ENCODE data around the gene TMEM138.

Gene TMEM138

DNA sequence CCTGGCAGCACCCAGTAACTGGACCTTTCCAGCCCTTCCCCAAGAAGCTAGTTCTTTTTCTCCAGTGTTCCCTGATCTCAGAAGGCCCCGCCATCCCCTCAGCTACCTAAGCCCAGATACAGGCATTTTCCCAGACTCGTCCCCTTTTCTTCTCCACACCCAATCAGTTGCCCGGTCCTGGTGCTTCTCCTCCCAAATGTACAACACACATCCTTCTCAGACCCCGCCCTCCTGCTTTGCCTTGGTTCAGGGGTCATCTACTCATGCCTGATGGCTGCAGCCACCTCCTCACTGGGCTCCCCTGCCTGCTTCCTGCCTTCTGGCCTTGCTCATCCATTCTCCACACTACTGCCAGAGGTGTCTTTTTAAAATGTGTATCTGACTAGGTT is 22.7 kb upstream of the TMEM138 start:
- no peak for DNase-seq

DNA sequence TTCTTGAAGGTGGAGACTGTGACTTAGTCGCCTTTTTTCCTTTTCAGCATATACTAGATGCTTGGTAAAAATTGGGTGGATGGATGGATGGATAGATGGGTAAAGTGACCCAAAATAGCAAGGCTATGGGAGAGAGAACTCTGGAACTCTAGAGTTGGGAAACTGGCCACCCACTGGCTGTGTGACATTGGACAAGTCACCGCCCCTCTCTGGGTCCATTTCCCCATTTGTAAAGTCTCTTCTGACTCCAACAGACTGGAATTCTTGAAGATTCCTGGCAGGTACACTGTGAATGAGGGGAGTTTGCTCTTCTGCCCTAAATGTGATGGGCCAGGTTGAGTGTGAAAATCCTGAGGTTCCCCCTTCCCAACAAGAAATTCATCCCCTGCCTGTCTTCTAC is 21.2 kb upstream of the TMEM138 start:
- no peak for DNase-seq

DNA sequence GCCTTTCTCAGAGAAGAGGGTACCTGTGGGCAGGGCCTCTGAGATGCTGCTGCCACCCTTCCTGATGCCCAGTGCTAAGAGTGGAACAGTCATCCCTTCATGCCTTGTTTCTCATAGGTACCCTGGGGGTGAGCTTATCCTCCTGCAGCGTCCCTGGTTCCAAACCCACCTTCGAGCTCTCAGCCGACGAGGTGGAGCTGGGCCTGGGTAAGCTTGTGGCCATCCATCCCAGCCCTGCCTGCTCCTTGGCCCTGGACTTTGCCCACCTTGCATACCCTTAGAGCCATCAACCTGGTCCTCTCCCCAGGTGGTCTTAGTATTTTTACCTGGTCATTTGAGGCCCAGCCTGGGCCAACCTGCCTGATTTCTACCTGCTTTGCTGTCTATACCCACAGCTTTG is 20.5 kb upstream of the TMEM138 start:
- DNase-seq, result no peak

DNA sequence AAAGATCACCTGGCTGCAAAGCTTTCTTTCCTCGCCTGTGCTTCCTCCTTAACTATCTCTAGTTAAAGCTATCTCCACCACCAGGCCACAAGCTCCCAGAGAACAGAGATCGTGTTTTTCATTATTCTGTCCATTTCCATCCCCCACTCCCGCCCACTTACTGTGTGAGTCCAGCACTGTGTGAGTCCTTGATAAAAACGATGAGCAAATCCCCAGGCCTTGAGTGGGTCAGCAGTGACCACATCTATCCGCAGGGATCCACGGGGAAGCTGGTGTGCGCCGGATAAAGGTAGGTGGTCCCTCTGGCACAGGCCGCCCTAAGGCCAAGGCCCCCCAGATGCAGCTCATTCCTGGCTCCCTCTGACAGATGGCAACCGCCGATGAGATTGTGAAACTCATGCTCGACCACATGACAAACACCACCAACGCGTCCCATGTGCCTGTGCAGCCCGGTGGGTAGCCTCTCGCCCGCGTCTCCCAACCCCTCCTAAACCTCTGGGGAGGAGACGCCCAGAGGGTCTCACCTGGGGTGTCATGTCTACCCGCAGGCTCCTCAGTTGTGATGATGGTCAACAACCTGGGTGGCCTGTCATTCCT is 19.9 kb upstream of the TMEM138 start:
- DNase-seq, result no peak

DNA sequence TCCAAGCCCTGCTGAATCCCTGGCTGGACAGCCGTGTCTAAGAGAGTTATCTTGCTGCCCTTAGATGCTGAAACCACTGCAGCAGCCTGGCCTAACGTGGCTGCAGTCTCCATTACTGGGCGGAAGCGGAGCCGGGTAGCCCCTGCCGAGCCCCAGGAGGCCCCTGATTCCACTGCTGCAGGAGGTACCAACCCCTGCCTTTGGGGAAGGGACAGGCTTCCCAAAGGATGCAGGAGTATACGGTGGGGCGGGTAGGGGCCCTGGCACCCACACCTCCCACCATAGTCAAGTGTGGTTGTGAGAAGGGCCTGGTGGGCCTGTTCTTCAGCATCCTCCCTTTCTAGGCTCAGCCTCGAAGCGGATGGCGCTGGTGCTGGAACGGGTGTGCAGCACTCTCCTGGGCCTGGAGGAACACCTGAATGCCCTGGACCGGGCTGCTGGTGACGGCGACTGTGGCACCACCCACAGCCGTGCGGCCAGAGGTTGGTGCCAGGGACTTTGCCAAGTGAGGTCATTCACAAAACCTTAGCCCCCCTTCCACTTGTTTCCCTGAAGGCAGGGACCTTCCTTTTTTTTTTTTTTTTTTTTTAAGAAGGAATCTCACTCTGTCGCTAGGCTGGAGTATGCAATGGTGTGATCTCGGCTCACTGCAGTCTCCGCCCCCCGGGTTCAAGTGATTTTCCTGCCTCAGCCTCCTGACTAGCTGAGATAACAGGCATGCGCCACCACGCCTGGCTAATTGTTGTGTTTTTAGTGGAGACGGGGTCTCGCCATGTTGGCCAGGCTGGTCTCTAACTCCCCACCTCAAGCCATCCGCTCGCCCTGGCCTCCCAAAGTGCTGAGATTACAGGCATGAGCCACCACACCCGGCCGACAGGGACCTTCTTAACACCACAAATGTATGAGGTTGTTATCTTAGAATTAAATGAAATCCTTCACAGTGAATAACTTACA is 18.1 kb upstream of the TMEM138 start:
- no peak for DNase-seq

DNA sequence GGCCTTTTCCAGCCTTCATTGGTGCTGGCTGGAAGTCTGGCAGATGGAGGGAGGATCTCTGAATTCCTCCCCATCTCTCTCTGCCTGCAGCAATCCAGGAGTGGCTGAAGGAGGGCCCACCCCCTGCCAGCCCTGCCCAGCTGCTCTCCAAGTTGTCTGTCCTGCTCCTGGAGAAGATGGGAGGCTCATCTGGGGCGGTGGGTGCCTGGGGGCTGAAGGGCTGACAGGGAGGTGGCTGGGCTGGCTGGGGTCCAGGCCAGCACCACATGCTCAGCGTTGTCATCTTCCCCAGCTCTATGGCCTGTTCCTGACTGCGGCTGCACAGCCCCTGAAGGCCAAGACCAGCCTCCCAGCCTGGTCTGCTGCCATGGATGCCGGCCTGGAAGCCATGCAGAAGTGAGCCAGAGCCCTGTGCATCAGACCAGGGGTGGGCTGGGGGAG is 17.0 kb upstream of the TMEM138 start:
- DNase-seq, result no peak

DNA sequence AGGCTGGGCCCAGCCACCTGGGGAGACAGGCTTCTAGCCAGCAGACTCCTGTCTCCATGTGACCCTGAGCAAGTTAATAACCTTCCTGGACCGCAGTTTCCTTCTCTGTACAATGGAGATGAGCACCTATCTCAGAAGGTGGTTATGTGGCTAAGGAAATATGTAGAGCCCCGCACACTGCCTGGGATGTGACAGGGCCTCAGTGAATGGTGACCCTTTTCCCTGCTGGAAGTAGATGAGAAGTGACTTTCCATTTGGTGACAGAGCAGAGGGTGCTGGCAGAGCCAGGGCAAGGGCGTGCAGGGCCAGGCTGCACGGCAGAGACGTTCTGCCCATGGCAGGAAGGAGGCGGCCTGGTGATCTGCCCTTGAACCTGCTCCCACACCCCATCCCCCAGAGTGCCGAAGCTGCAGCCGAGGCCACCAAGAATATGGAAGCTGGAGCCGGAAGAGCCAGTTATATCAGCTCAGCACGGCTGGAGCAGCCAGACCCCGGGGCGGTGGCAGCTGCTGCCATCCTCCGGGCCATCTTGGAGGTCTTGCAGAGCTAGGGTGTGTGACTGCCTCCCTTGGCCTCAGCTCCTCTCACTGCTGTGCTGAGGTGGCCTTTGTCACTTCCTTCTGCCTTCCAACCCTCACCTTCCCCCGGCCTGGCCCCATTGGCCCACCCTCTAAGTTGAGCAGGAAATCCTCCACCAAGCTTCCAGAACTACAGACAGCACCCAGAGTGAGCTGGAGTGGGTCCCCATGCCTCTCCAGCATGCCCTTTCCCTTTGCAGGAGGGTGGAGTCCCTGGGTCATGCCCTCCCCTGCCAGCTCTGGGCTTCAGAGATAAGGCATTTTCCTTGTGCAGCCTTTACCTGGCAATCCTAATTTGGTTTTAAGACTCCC is 16.0 kb upstream of the TMEM138 start:
- no peak for DNase-seq

DNA sequence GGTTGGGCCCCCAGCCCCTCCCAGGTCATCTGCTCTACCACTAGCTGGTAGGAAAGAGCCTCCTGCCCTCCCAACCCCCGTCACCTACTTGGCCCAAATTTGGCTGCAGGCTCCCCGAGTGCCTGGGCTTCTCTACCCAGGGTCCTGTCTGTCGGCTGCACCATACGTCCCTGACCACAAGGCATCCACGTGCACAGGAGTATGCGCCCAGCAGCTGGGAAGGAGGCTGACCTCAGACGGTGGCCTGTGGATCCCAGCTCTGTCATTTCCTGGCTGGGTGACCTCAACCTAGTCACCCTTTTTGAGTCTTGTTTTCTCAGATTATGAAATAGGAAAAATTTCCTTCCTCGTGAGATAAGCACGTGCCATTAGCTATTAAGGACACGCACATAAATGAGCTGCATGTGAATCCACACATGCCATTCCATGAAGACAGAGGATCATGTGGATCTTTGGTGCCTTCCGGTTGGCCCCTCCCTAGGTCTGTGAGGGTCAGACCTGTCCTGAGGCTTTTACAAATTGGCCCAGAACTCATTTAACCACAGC is 14.2 kb upstream of the TMEM138 start:
- DNase-seq, result no peak

DNA sequence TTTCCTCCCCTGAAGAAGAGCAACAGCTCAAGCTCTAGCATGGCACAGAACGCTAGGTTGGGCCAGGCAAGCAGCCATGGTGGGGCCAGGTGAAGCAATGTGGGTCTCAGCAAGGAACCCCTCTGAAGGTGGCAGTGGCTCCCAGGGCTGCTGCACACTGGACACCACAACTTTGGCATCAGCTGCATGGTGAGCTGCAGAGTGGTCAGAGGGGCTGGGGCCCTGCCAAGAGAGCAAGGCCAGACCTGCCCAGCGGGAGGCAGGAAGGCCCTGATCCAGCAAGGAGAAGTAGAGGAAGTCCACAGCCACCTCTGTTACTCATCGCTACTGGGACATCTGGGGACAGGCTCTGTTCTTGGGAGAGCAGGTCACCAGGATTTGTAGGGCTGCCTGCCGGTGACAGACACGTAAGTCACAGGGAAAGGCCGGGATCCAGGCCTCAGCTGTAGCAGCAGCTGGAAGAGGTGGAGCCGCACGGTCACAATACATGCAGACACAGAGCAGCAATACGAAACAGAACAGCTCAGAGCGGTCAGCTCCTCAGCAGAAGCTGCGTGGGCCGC is 12.9 kb upstream of the TMEM138 start:
- DNase-seq, result no peak

DNA sequence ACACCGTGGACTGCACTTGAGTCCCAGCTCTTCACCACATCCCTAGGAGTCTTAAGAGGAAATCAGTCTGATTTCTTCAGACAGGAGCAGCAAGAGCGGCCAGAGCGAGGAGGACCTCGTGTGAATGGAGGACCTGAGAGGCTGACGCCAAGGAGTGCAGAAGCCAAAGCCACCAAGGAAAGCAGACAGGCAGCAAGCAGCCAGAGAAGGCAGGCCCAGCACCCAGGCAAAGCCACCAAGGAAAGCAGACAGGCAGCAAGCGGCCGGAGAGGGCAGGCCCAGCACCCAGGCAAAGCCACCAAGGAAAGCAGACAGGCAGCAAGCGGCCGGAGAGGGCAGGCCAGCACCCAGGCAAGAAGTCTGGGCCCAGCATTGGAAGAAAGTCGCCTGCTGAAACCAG is 12.3 kb upstream of the TMEM138 start:
- DNase-seq, result no peak

DNA sequence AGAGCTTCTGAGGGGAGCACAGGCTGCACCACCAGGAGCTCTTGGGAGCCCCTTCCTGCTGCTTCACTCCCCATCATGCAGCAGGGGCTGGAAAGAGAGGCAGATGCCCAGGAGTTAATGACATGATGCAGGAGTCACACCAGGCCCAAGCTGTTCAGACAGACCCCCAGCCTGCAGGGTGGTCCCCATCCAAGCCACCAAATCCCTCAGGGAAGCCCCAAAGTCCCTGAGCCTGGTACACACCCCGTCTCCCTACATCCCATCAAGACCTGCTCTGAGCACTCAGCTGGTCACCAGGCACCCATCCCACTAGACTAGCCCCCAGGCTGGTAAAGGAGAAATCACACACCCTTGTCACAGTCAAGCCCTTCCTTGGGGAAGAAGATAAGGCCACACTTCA is 11.8 kb upstream of the TMEM138 start:
- DNase-seq, result no peak

DNA sequence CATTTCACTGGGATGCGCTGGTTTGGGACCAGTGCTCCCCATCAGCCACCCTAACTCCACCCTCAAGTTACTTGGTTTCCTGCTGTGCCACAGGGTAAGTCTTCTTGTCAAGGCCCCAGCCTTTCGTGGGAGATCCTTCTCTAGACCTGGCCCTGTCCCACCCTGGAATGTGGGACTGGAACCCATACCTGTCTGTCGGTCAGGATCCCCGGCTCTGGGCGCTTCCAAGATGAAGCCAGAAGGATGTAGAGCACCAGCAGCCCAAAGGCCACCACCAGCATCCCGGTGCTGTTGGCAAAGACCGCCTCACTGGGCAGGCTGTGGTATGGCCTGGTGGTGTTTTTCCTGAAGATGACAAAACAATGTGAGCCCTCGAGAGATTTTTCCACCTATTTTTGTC is 11.4 kb upstream of the TMEM138 start:
- DNase-seq, result no peak

DNA sequence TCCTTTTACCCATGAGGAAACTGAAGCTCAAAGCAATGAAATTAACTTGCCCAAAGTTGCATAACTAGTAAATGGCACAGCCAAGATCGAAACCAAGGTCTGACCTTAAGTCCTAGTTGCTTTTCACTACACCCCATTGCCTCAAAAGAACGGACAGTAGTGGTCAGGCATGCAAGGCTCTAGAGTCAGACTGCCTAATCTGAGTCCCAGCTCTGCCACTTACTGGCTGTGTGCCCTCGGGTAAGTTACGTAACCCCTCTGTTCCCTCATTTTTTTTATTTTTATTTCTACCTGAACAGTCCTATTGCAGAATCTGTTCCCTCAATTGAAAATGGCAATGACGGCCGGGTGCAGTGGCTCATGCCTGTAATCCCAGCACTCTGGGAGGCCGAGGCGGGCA is 10.1 kb upstream of the TMEM138 start:
- no peak for DNase-seq

DNA sequence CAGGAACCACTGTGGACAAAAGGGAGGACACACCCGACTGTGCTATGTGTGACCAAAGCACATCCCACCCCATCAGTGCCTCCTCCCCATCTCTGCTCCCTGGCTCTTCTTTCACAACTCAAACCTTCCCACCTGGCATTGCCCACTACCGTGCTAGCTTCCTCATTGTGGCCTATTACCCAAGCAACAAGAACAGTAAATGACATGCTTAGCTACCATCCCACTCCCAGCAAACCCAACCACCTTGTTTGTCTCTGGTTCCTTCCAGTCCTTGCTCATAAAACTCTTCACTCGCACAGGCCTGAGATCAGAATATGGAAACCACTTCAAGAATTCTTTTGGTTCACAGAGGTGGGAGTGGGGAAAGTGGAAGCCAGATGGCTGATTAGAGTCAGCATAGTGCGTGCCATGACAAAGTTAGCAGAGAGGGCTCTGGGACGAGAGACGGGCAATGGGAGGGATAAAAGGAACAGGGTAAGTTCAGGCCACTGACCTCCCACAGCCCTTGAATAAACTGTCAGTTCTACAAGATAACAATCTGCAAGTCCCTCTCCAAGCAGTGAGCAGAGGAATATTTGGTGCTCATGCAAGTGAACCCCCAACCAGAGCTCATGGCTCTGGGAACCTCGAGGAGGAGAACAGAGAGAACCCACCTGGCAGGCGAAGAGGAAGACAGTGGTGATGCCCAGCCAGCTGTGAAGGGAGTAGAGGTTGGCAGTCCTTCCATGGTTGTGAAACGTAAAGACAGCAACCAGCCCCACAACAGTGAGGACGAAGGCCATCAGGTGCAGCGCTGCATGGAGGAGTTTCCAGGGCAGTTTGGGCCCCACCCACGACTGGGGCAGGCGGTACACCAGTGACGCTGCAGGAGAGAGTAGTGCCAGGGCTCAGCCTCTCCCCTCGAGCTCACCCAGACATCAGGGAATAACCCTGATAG is 8.8 kb upstream of the TMEM138 start:
- no peak for DNase-seq

DNA sequence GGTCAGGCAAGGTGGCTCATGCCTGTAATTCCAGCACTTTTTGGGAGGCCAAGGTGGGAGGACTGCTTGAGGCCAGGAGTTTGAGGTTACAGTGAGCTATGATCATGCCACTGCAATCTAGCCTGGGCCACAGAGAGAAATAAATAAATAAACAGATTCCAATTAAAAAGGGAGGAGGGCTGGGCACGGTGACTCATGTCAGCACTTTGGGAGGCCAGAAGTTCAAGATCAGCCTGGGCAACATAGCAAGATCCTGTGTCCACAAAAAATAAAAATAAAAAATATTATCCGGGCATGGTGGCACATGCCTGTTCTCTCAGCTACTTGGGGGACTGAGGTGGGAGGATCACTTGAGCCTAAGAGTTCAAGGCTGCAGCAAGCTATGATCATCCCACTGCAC is 8.0 kb upstream of the TMEM138 start:
- no peak for DNase-seq

DNA sequence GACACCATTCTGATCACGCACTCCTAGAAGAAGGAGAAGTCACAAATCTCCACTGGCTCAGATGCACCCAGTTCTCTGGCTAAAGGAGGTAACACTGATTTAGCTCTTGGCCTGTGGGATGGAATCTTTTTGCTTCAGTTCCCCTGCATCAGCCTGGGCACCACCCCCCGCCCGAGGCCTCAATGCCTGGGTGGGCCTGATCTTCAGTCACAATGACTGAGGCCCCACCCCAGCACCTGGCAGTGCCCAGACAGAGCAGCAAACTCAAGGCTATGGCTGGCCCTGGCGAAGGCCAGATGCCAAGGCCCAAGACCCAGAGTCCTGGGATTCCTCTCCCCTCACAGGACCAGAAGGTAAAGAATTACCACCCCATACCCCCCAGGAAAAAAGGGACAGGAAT is 5.5 kb upstream of the TMEM138 start:
- DNase-seq, result no peak

DNA sequence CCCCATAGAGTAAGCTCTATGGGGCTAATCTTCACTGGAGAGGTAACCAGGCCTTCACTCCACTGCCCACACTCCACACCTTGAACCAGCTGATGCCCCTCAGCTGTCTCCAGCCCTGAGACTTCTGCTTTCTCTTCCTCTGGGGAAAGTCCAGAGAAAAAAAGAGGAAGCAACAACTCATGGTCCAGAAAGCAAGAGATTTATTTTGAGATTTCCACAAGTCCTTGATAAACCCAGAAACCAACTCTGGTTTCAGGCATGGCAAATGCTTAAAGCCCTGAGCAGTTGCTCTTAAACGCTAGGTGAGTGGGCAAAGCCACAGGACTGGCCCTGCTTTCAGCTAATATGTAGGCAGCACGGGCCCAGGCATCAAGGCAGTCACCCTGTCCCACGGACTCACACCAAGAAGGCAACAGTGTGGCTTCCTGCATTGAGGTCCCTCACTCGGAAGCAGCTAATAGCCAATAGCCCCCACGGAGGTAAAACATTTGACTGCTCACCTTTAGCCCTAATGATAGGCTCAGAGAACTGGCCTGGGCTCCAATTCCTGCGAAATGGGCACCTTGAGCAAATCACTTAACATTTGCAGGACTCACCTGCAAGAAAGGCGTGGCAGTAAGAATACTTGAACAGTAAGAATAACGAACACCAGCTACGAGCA is 4.8 kb upstream of the TMEM138 start:
- DNase-seq, result no peak

DNA sequence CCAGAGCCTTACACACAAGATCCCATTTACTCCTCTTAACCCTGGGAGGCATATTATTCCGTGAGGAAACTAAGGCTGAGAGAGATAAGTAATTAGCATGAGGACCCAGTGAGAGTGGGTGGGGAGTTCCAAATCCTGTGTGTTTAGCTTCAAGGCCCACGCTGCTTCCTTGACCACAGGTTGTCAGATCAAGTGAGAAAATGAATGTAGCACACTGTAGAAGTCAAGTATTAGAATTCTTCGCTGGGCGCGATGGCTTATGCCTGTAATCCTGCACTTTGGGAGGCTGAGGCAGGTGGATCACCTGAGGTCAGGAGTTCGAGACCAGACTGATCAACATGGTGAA is 4.3 kb upstream of the TMEM138 start:
- no peak for DNase-seq

DNA sequence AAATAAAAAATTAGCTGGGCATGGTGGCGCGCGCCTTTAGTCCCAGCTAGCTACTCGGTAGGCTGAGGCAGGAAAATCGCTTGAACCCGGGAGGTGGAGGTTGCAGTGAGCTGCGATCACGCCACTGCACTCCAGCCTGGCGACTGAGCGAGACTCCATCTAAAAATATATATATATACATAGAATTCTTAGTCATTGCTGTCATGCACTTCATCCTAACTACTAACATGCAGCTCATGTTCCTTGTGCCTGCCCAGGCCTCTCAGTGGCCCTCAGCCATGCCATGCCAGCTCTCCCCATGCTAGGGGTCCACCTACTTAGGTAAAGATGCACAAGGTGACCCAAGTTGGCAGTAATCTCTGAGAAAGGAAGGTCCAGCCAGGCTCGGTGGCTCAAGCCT is 3.6 kb upstream of the TMEM138 start:
- DNase-seq, result no peak

DNA sequence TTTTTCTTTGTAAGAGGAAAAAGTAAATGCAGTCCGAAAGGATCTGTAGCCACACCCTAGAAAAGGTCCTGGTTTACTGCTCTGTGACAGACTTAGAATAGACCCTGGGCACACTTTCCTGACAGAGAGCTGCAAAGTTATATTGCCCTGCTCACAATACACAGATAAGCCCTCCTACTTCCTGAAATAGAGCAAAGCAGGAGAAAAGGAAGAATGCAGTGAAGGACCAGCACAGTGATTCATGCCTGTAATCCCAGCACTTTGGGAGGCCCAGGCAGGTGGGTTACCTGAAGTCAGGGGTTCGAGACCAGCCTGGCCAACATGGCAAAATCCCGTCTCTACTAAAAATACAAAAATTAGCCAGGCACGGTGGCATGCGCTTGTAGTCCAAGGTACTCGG is 2.7 kb upstream of the TMEM138 start:
- no peak for DNase-seq

DNA sequence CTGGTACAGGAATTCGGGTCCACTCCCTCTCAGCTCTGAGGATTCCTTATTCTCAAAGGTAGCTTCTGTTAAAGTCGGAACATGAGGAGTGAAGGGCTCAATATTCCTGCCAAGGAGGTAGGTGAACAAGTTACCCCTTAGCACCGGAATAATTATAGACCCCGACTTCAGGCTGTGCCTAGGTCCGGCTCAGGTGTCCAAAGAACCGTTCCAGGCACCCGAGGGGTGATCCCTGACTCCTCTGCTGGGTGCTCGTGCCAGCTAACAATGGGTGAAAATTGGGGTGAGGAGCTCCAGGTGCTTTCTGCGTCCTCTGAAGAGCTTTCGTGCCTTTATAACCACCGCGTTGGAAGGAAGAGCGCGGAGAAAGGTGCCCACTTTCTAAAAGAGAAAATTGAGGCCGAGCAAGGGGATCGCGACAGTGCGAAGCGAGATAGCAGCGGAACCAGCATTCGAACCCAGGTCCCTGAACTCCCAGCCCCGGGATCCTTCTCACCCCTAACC is 885 bp upstream of the TMEM138 start:
- no peak for DNase-seq
